Mucosa of descending colon (tissue), 3 donors: Measurements from ENCODE around the gene CHST5. TPM values are rescaled to one million over a fixed set of nuclear protein-coding genes. Genes with fewer than 3 reads are reported as not detected.

ENCODE experiments used
- ATAC-seq: fragments of 200-7000 bp; cut with Tn5 transposase; one replicate; pipeline ENCODE4 v1.9.1; 2020; ENCODE audit warnings: mild to moderate bottlenecking, moderate library complexity
- DNase-seq, 3 donors: peaks; one replicate each; pipeline ENCODE4 v3.0.0-alpha.2; 2020
- H3K36me3 ChIP-seq: fragments of 200-600 bp; one replicate; pipeline ENCODE4 v1.8.0; 2021; ENCODE audit warnings: low read depth, mild to moderate bottlenecking
- H3K4me1 ChIP-seq: fragments of 200-600 bp; one replicate; pipeline ENCODE4 v1.8.0; 2021; ENCODE audit warnings: low read depth, mild to moderate bottlenecking
- H3K4me3 ChIP-seq: fragments of 200-600 bp; one replicate; pipeline ENCODE4 v1.8.0; 2021; ENCODE audit warnings: mild to moderate bottlenecking
- H3K9me3 ChIP-seq: fragments of 200-600 bp; one replicate; pipeline ENCODE4 v1.8.0; 2021; ENCODE audit warnings: mild to moderate bottlenecking
- CTCF ChIP-seq: fragments of 200-600 bp; IDR thresholded peaks from one replicate; pipeline ENCODE4 v1.8.0; 2022; ENCODE audit warnings: antibody characterized with exemption, mild to moderate bottlenecking
- intact Hi-C, 2 donors: fragments of 100-400 bp; cut with DNase I in 1 of 2; cut with micrococcal nuclease in 1 of 2; formaldehyde crosslinking; loops; one replicate each; pipeline versions ENCODE4 v1.11.0 to v1.11.1; 2022; cut with DNase I, micrococcal nuclease
- total RNA-seq, 3 donors: library from RNA; stranded (reverse); fragmentation: NEBNext Ultra II Directional in 2 of 3; extraction: Animal tissue kit (Norgen Biotek cat#: 25700) in 2 of 3; gene quantifications; one replicate each; pipeline versions ENCODE4 v1.2.1 to v1.2.4, GENCODE V29; 2021 to 2023
- donor health status: DM: no; HTN: no; CAD: no; lungs with moderate emphysema.
- donor health status: DM: no; HTN: no; CAD: no.
- donor health status: DM: no; HTN: yes; CAD: no.

The CHST5 gene
- total RNA-seq, 3 donors from 2014 or later = 27.4 to 111 (median 105) TPM

- intact Hi-C loops = no loop called here
- Histone ChIP-seq H3K4me3 (no peak overlapping the region), H3K9me3 (no peaks in the 10 kb centered on the region), H3K36me3 (no peaks in the 10 kb centered on the region), H3K4me1 (no peaks in the 10 kb centered on the region)
- no peak for TF ChIP-seq CTCF
- no peak for ATAC-seq
- no peak for DNase-seq
Measured at GRCh38 chr16:75576384-75576811, 40.5 kb upstream of the CHST5 start.

- no peak for TF ChIP-seq CTCF
- Histone ChIP-seq H3K36me3 (no peaks in the 10 kb centered on the region), H3K9me3 (no peaks in the 10 kb centered on the region), H3K4me3 (no peak overlapping the region), H3K4me1 (no peaks in the 10 kb centered on the region)
- DNase-seq (no peak), ATAC-seq (no peak)
- intact Hi-C loops = no loop called here
Measured at GRCh38 chr16:75575958-75576357, 40.0 kb upstream of the CHST5 start.

GRCh38 chr16:75573955-75574354, 38.0 kb upstream of the CHST5 start:
- intact Hi-C loops = no loop called here

GRCh38 chr16:75572864-75573542, 37.1 kb upstream of the CHST5 start:
- H3K4me1 ChIP-seq = peaks cover 5% of the 10 kb centered on the region
- no peak for TF ChIP-seq CTCF
- H3K9me3 ChIP-seq = no peaks in the 10 kb centered on the region
- intact Hi-C loops = no loop called here
- DNase-seq (no peak), ATAC-seq (no peak)
- H3K4me3 ChIP-seq = no peak overlapping the region
- H3K36me3 ChIP-seq = no peaks in the 10 kb centered on the region

More at GRCh38 chr16:75573955-75574354, 38.0 kb upstream of the CHST5 start:
- H3K4me3 ChIP-seq = no peak overlapping the region
- no peak for TF ChIP-seq CTCF
- H3K9me3 ChIP-seq = no peaks in the 10 kb centered on the region
- DNase-seq (no peak), ATAC-seq (no peak)
- H3K4me1 ChIP-seq = peaks cover 3% of the 10 kb centered on the region
- H3K36me3 ChIP-seq = no peaks in the 10 kb centered on the region

- TF ChIP-seq CTCF = no peak
- Histone ChIP-seq H3K9me3 (no peaks in the 10 kb centered on the region), H3K4me3 (no peak overlapping the region), H3K36me3 (no peaks in the 10 kb centered on the region), H3K4me1 (peaks cover 16% of the 10 kb centered on the region)
- ATAC-seq (no peak), DNase-seq (no peak)
- intact Hi-C loops = no loop called here
Measured at GRCh38 chr16:75570396-75571065, 34.6 kb upstream of the CHST5 start.
